BJ (cell line): ENCODE data around the gene NME4. TPM values are rescaled to one million over a fixed set of nuclear protein-coding genes. Genes with fewer than 3 reads are reported as not detected.

Experiments used
- CTCF ChIA-PET: fragments of 350-600 bp; formaldehyde crosslinking; extraction: SDS; loops from one replicate; lab custom pipeline; 2021; ENCODE audit warnings: antibody characterized with exemption, inconsistent platforms; lab: Yijun Ruan, JAX
- POLR2A ChIA-PET: fragments of 300-600 bp; sonication (Branson Sonifier 250); formaldehyde crosslinking; extraction: SDS; loops from one replicate; lab custom pipeline; 2021; ENCODE audit warnings: antibody characterized with exemption; lab: Charles Lee
- DNase-seq: peaks from one replicate; pipeline ENCODE4 v3.0.0-alpha.2; 2011; ENCODE audit warnings: low read depth
- H3K27me3 ChIP-seq: 2 replicates; pipeline ENCODE4 v1.6.0; 2011; ENCODE audit warnings: low read length; ENCODE audit not compliant: control insufficient read depth, insufficient read depth
- H3K36me3 ChIP-seq: 2 replicates; pipeline ENCODE4 v1.5.1; 2011; ENCODE audit warnings: low read length; ENCODE audit not compliant: control insufficient read depth, insufficient read depth
- H3K4me3 ChIP-seq: 2 replicates; pipeline ENCODE4 v1.5.1; 2011; ENCODE audit warnings: low read depth, mild to moderate bottlenecking, control low read depth, low read length
- polyA plus RNA-seq: library from polyadenylated mRNA; depleted of rRNA; stranded (reverse); fragments of >200 nt; gene quantifications from 2 replicates; pipeline ENCODE4 v1.2.3, GENCODE V29; 2011
- TF ChIP-seq, protein P1 (sequence below): IDR thresholded peaks from 2 replicates; pipeline ENCODE4 v1.5.1; 2011; ENCODE audit warnings: low read depth, mild to moderate bottlenecking, control low read depth, inconsistent platforms, low read length, moderate library complexity; ENCODE audit not compliant: insufficient read depth

The NME4 gene
- polyA plus RNA-seq, 1 experiment: 290 TPM

- CTCF ChIA-PET: interaction anchor here (0.6 kb wide), 2 partner anchors 22 to 32 kb away, joined by 5 read pairs; no protein-coding TSS in a partner anchor
- TF ChIP-seq, protein P1, sequence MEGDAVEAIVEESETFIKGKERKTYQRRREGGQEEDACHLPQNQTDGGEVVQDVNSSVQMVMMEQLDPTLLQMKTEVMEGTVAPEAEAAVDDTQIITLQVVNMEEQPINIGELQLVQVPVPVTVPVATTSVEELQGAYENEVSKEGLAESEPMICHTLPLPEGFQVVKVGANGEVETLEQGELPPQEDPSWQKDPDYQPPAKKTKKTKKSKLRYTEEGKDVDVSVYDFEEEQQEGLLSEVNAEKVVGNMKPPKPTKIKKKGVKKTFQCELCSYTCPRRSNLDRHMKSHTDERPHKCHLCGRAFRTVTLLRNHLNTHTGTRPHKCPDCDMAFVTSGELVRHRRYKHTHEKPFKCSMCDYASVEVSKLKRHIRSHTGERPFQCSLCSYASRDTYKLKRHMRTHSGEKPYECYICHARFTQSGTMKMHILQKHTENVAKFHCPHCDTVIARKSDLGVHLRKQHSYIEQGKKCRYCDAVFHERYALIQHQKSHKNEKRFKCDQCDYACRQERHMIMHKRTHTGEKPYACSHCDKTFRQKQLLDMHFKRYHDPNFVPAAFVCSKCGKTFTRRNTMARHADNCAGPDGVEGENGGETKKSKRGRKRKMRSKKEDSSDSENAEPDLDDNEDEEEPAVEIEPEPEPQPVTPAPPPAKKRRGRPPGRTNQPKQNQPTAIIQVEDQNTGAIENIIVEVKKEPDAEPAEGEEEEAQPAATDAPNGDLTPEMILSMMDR: no peak
- POLR2A ChIA-PET: no interaction called here
- Histone ChIP-seq H3K36me3 (no peaks in the 10 kb centered on the region), H3K4me3 (no peak overlapping the region), H3K27me3 (no peaks in the 10 kb centered on the region)
- no peak for DNase-seq
Measured at GRCh38 chr16:430904-431303, 33.9 kb downstream of the NME4 start.

- Histone ChIP-seq H3K36me3 (0 out of 2 replicates have a peak, but pooled peaks cover 1% of the 10 kb centered on the region), H3K4me3 (no peak overlapping the region), H3K27me3 (no peaks in the 10 kb centered on the region)
- CTCF ChIA-PET: no interaction called here
- POLR2A ChIA-PET: no interaction called here
- no peak for DNase-seq
- TF ChIP-seq, protein P1: no peak
Measured at GRCh38 chr16:440627-441026, 43.6 kb downstream of the NME4 start.

DNA sequence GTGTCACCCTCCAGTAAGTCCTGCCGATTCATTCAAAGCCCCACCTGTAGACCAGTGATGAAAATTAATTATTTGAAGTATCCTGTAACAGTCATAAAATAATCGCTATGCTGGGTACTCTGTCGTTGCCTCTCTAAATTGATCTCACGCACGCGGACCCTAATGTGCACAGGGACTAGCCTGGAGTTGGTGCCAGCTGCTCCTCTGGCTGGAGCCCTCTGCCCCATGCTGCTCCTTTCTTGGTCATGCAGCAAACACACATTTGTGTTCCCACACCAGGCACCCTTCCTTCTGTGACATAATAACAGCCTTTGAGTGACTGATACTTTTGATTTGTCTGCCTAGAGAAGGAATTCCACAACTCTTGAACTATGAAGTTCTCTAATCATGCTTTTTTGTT, 44.4 kb downstream of the NME4 start:
- TF ChIP-seq, protein P1: no peak
- Histone ChIP-seq H3K4me3 (no peak overlapping the region), H3K27me3 (no peaks in the 10 kb centered on the region), H3K36me3 (0 out of 2 replicates have a peak, but pooled peaks cover 1% of the 10 kb centered on the region)
- no peak for DNase-seq
- ChIA-PET POLR2A (no interaction called here), CTCF (no interaction called here)

DNA sequence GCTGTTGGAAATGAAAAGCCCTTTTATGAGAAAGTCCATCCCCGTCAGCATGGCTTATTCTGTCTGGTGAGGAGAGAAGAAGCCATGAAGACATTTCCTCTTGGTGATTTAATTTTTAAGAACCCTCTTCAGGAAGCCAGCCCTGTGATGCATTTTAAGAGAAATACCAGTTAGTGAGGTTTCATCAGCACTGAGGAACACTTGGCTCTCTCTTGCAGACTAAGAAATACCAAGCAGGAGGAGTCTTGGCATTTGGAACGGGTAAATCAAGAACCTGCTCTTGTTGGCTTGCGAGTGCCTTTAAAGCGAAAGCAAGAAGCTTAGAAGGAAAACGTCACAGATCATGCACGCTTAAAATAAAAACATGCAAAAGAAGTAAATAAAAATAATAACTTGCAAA, 46.0 kb downstream of the NME4 start:
- POLR2A ChIA-PET: no interaction called here
- no peak for DNase-seq

GRCh38 chr16:444027-444426, 47.0 kb downstream of the NME4 start:
- no peaks in the 10 kb centered on the region for H3K27me3 ChIP-seq
- H3K4me3 ChIP-seq: no peak overlapping the region
- H3K36me3 ChIP-seq: 0 out of 2 replicates have a peak, but pooled peaks cover 1% of the 10 kb centered on the region
- TF ChIP-seq, protein P1: no peak
- ChIA-PET CTCF (no interaction called here), POLR2A (no interaction called here)
- DNase-seq: no peak

More for the DNA sequence above, 46.0 kb downstream of the NME4 start:
- TF ChIP-seq, protein P1: no peak
- Histone ChIP-seq H3K36me3 (0 out of 2 replicates have a peak, but pooled peaks cover 1% of the 10 kb centered on the region), H3K27me3 (no peaks in the 10 kb centered on the region), H3K4me3 (no peak overlapping the region)
- CTCF ChIA-PET: interaction anchor here (0.6 kb wide), 1 partner anchor 228 kb away, joined by 3 read pairs; no protein-coding TSS in a partner anchor
